GM19467 (cell line): ENCODE data around the gene SNX14.
A peak's percentile ranks its signal among the peaks of the same experiment; 100 is the strongest.
"Not testable (repeated sequence)": the region's sequence is repeated elsewhere in the genome, so short reads cannot be mapped to it uniquely, and the experiment has no call there.

Experiments used
- ATAC-seq: cut with Tn5 transposase; IDR thresholded peaks from one replicate; pipeline ENCODE4 v1.9.1; 2021; ENCODE audit warnings: mild to moderate bottlenecking, moderate library complexity; ENCODE audit not compliant: unreplicated experiment

SNX14 gene

DNA sequence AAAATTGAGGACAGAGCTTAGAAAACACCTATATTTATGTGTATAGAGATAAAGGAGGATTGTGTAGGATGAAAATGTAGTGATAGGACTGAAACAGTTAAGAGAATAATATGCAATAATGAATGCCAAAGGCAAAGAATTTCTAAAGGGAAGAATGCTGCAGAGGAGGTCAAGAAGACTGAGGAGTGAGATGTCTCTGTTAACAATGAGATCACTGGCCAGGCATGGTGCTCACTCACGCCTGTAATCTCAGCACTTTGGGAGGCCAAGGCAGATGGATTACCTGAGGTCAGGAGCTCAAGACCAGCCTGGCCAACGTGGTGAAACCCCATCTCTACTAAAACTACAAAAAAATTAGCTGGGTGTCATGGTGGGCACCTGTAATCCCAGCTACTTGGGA, 69.4 kb downstream of the SNX14 start:
- not testable (repeated sequence) for ATAC-seq

GRCh38 chr6:85516168-85516567, 77.5 kb downstream of the SNX14 start:
- ATAC-seq, result no peak

- ATAC-seq, result no peak
Measured at GRCh38 chr6:85506441-85507093, 87.1 kb downstream of the SNX14 start.

DNA sequence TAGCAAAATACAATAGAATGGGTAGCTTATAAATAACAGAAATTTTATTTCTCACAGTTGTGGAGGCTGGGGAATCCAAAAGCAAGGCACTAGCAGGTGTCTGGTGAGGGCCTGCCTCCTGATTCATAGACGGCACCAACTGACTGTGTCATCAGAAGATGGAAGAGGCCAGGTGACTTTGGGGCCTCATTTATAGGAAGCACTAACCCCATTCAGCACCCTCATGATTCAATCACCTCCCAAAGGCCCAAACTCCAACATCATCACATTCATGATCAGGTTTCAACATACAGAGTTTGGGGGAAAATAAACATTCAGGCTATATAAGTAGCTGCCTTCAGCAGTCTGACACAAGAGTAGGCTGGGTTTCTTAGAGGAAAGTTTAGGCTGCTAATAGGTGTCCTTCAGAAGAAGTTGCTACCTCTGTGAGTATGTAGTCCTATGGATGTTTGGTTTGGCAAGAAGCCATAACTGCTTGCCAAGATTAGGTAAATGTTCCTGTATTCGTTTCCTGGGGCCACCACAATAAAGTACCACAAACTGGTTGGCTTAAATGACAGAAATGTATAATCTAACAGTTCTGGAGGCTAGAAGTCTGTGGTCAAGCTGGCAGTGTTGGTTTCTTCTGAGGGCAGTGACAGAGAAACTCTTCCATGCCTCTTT, 94.9 kb downstream of the SNX14 start:
- ATAC-seq, result no peak

DNA sequence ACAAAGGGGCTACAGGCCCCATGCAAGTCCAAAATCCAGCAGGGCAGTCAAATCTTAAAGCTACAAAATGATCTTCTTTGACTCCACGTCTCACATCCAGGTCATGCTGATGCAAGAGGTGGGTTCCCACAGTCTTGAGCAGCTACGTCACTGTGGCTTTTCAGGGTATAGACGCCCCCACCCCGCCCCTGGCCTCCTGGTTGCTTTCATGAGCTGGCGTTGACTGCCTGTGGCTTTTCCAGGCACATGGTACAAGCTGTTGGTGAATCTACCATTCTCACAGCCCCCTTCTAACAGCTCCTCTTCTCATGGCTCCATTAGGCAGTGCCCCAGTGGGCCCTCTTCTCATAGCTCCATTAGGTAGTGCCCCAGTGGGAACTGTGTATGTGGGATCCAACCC, 96.8 kb downstream of the SNX14 start:
- no peak for ATAC-seq

- no peak for ATAC-seq
Measured at GRCh38 chr6:85496009-85496579, 97.6 kb downstream of the SNX14 start.

- ATAC-seq, result no peak
Measured at GRCh38 chr6:85494547-85495536, 98.8 kb downstream of the SNX14 start.

- ATAC-seq, result no peak
Measured at GRCh38 chr6:85493389-85493788, 100.3 kb downstream of the SNX14 start.

GRCh38 chr6:85490516-85491248, 103.0 kb downstream of the SNX14 start:
- no peak for ATAC-seq

- ATAC-seq, result no peak
Measured at GRCh38 chr6:85484948-85485347, 108.7 kb downstream of the SNX14 start.

DNA sequence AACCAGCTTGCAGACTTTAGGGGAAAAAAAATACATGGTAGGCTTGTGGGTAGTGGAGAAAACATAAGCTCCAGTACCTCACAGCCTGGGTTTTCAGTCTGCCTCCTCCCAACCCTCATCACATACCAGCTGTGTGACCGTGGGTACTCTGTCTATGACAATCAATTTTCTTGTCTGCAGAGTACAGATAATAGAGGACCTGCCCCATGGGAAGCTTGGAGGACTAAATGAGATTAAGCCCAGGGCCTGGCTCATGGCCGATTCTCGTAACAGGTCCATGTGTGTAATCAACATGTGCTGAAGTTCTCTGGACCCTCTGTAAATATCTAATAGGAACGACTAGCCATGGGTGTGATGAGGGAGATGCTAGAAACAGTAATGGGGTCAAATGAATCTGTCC, 109.8 kb downstream of the SNX14 start:
- ATAC-seq, result no peak

DNA sequence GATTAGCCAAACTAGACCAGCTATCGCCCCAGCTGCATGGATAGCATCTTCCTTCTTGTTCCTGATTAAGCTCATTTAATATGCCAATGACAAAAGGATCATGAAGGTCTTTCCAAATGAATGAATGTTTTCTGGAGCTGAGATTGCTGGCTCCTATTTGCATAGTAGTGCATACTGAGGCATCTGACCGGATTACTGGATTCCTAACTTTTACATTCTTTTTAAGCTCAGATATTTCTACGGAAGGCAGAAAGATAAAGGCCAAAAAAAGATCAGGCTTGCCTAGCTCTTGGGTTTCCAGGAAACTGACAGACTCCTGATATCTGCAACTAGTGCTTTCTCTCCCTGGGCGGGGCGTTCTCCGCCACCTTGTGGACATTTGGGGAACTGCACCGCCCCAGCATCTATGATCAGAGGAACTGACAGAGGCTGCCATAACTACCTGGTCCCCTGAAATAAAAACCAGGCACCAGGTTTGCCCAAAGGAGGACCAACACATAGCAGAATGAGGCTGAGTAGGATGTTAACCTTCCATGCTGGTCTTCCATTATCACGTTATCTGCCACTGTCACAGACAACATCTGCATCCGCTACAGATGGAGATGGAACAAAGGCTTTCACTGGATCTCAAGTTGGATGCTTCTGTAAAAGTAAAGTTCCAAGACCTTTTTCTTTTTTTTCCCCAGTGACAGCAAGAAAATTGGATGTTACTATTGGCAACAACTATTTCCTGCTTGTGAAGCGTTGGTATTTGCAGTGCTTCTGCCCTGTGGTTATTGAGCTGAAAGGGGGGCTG, 110.6 kb downstream of the SNX14 start:
- peak; percentile 92 for ATAC-seq

DNA sequence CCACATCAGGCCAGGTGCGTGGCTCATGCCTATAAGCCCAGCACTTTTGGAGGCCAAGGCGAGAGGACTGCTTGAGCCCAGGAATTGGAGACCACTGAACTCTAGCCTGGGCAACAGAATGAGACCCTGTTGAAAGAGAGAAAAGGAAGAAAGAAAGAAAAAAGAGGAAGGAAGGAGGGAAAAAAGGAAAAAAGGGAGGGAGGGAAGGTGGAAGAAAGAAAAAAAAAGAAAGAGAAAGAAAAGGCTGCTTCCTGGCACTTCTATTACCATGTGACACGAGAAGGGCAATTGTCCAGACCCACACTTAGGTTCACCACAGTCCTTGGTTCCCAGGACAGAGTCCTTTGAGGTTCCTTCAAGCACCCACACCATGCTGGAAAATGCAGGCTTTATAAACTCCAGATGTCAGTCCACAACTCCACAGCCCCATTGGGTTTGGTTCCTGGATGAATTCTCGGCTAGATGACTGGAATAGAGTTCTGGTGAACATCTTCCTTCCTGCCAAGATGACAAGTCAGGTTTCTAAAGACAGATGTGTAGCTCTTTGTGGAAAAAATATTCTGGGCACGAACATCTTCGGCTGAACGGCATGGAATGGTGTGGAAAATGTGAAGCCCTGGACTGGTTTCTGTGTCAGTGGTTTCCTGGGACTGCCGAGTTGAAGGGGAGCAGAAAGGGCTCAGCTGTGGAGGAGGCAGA, 111.3 kb downstream of the SNX14 start:
- ATAC-seq, result no peak

DNA sequence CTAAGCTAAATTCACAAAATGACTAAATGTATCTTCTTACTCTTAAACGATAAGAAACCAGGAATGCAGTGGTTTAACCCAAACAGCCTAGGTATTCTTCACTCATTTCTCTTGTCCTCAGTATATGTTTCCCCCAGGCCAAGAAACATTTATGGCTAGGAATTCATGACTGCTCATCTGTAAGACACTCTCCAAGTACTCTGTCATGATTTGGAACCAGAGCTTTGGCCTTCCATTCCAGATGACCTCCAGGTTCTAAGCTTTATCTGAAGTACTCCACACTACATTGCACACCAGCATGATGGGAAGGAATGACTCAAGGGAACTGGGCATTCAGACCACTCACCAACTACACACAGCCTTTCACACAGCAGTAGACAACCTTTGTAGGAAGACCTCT, 114.5 kb downstream of the SNX14 start:
- ATAC-seq, result no peak

DNA sequence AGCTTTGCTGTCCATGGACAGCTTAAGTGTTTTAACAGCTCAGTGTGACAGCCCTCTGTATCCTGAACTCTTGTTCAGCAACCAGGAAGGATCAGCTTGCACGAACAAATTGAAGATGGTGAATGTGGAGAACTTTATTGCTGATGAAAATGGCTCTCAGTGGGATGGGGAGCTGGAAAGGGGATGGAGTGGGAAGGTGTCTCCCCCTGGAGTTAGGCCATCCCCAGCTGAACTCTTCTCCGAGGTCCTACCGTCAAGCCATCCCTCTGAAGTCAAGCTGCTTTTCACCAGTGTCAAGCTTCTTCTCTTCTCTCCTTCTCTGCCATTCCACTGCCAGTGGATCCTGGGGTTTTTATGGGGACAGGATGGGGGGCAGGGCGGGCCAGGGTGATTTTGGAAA, 117.1 kb downstream of the SNX14 start:
- no peak for ATAC-seq

- ATAC-seq, result no peak
Measured at GRCh38 chr6:85473748-85474147, 119.9 kb downstream of the SNX14 start.

DNA sequence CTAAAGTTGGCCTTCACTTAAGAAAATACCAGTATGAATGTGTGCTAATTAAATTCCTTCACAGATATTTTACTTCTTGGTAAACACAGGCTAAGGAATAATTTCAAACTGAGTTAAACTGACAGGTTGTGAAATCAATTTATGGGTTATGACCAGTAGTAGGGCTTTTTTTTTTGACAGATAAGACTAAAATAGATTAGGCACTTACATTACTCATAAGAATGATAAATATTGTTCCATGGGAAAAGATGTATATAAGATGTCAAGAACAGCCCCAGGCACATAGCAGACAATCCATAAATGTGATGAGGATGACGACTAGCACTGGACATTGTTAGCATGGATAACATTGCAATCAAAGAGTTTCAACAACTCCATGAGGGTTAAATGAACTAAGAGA, 120.9 kb downstream of the SNX14 start:
- no peak for ATAC-seq

DNA sequence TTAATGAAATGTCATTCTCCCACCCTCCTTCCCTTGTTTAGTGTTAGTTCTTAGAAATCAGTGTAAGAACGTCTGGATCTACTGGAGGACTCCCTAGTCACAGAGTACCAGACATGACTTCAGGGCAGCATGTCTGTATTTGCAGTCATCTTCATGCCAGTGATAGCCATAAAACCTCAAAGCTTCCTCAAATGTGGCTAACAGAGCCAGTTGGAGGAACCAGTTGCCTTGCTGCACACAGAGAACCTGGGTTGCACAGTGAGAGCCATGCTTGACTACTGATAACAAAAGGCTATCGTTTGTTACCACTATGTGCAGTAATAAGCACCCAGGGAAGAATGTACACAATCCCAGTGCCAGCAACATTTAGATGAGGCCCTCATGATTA, 123.6 kb downstream of the SNX14 start:
- ATAC-seq, result no peak
